OCI-LY7 (cell line): ENCODE measurements around the gene DUSP28.

ENCODE experiments used
- CTCF ChIP-seq: fragments of 200-600 bp; sonication (generic); conservative IDR thresholded peaks from 2 replicates; pipeline ENCODE4 v1.5.1; 2014; ENCODE audit warnings: mild to moderate bottlenecking, antibody characterized with exemption, low read length, moderate library complexity, mixed read lengths
- EZH2phosphoT487 ChIP-seq: fragments of 200-600 bp; sonication (generic); IDR thresholded peaks from 2 replicates; pipeline ENCODE4 v1.6.1; 2018; ENCODE audit warnings: low read depth, borderline replicate concordance, mild to moderate bottlenecking, mixed run types, antibody characterized with exemption, low read length, moderate library complexity, mixed read lengths

- no peak for TF ChIP-seq CTCF
- TF ChIP-seq EZH2phosphoT487: no peak
Observed at GRCh38 chr2:240520974-240521350, 39.2 kb upstream of the DUSP28 start.
